Breast epithelium (tissue), 3 donors: ENCODE measurements around the gene RBM43.

Source experiments
- CTCF ChIP-seq, 3 donors: fragments of 450-650 bp; IDR thresholded peaks; one replicate each; pipeline ENCODE4 v1.5.1; 2016 to 2017; ENCODE audit warnings: antibody characterized with exemption in 3 of 3, mild to moderate bottlenecking in 3 of 3, moderate library complexity in 3 of 3
- POLR2A ChIP-seq: fragments of 450-650 bp; IDR thresholded peaks from one replicate; pipeline ENCODE4 v1.6.1; 2016; ENCODE audit warnings: antibody characterized with exemption, mild to moderate bottlenecking, moderate library complexity

DNA sequence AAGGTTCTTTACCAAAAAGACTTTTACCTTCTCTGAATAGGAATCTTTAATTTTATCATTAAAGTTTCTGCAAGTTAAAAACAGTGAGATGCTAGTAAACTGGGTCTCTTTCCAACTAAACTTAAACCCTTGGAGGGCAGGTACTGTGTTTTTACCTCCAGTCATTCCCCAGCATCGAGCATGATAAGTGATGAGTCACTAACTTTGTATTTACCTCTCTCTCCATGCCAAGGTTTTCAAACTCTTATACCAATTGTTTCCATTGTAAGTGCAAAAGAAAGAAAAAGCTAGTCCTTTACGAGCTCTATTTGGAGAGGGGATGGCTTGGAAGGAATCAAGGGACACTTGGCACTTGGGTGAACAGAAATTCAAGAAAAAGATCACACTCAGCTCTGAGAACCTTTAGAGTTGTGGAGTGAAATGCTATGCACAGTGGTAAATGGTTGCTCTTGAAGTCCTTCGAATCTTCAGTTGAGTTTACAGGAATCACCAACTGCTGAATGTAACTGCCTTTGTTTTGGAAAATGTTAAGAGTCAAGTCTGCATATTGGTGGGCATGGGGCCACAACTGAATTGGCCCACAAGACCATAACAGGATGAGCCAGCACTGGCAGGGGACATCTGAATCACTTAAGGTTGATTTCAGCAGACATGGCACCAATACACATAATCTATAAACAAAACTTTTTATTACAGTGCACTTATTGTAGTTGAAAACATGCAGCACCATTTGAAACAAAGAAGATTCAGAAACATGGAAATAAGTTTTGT, 8.3 kb upstream of the RBM43 start:
- TF ChIP-seq CTCF (IDR thresholded peaks at IDR 0.05), result no peak
- TF ChIP-seq POLR2A, result no peak
